ENCODE data around the gene HERC5. TPM values are rescaled to one million over a fixed set of nuclear protein-coding genes. Genes with fewer than 3 reads are reported as not detected.
"Not testable (repeated sequence)": the region's sequence is repeated elsewhere in the genome, so short reads cannot be mapped to it uniquely, and the experiment has no call there.

Gene HERC5
- total and polyA plus RNA-seq, 2 donors: 19.1 to 19.3 TPM

- no peaks in the 10 kb centered on the region for H3K4me1 ChIP-seq (ENCODE audit: control insufficient read depth in 2 of 2, insufficient read depth in 2 of 2, low read length in 2 of 2)
- WGBS: 95% methylated on average over 5 of the region's 5 CpGs
- no peak overlapping the region for H3K4me3 ChIP-seq (ENCODE audit: low read length in 2 of 2)
Measured at GRCh38 chr4:88443486-88443885, 13.4 kb upstream of the HERC5 start.

GRCh38 chr4:88445252-88445651, 11.7 kb upstream of the HERC5 start:
- H3K36me3 ChIP-seq (ENCODE audit: control insufficient read depth in 2 of 2, insufficient read depth in 2 of 2, low read length in 1 of 2): peaks cover 0 to 3% of the 10 kb centered on the region in 2 donors
- no peak overlapping the region for H3K4me3 ChIP-seq (ENCODE audit: low read length in 2 of 2)
- no peaks in the 10 kb centered on the region for H3K9me3 ChIP-seq (ENCODE audit: control insufficient read depth in 2 of 2, insufficient read depth in 1 of 2, low read length in 1 of 2)
- no peaks in the 10 kb centered on the region for H3K27me3 ChIP-seq (ENCODE audit: control insufficient read depth in 2 of 2, insufficient read depth in 1 of 2, low read length in 1 of 2)
- DNase-seq (ENCODE audit: low read depth in 6 of 9, low spot score in 9 of 9): no peak
- H3K27ac ChIP-seq (ENCODE audit: low read depth in 1 of 2, low read length in 1 of 2): no peak overlapping the region
- whole genome bisulfite sequencing: 96% methylated on average over 4 of the region's 4 CpGs
- no peaks in the 10 kb centered on the region for H3K4me1 ChIP-seq (ENCODE audit: control insufficient read depth in 2 of 2, insufficient read depth in 2 of 2, low read length in 2 of 2)

More at GRCh38 chr4:88443486-88443885, 13.4 kb upstream of the HERC5 start:
- no peak overlapping the region for H3K27ac ChIP-seq (ENCODE audit: low read depth in 1 of 2, low read length in 1 of 2)
- H3K9me3 ChIP-seq (ENCODE audit: control insufficient read depth in 2 of 2, insufficient read depth in 1 of 2, low read length in 1 of 2): no peaks in the 10 kb centered on the region
- no peak for DNase-seq (ENCODE audit: low read depth in 6 of 9, low spot score in 9 of 9)
- H3K27me3 ChIP-seq (ENCODE audit: control insufficient read depth in 2 of 2, insufficient read depth in 1 of 2, low read length in 1 of 2): no peaks in the 10 kb centered on the region
- H3K36me3 ChIP-seq (ENCODE audit: control insufficient read depth in 2 of 2, insufficient read depth in 2 of 2, low read length in 1 of 2): peaks cover 0 to 3% of the 10 kb centered on the region in 2 donors

GRCh38 chr4:88446124-88446523, 10.8 kb upstream of the HERC5 start:
- H3K27ac ChIP-seq (ENCODE audit: low read depth in 1 of 2, low read length in 1 of 2): no peak overlapping the region
- H3K4me1 ChIP-seq (ENCODE audit: control insufficient read depth in 2 of 2, insufficient read depth in 2 of 2, low read length in 2 of 2): no peaks in the 10 kb centered on the region
- no peak overlapping the region for H3K4me3 ChIP-seq (ENCODE audit: low read length in 2 of 2)
- H3K27me3 ChIP-seq (ENCODE audit: control insufficient read depth in 2 of 2, insufficient read depth in 1 of 2, low read length in 1 of 2): no peaks in the 10 kb centered on the region
- 96% methylated on average over 3 of the region's 3 CpGs for WGBS
- no peak for DNase-seq (ENCODE audit: low read depth in 6 of 9, low spot score in 9 of 9)
- H3K36me3 ChIP-seq (ENCODE audit: control insufficient read depth in 2 of 2, insufficient read depth in 2 of 2, low read length in 1 of 2): peaks cover 0 to 3% of the 10 kb centered on the region in 2 donors
- no peaks in the 10 kb centered on the region for H3K9me3 ChIP-seq (ENCODE audit: control insufficient read depth in 2 of 2, insufficient read depth in 1 of 2, low read length in 1 of 2)

- Histone ChIP-seq H3K4me1 (ENCODE audit: control insufficient read depth in 2 of 2, insufficient read depth in 2 of 2, low read length in 2 of 2) (no peaks in the 10 kb centered on the region), H3K4me3 (ENCODE audit: low read length in 2 of 2) (no peak overlapping the region), H3K9me3 (ENCODE audit: control insufficient read depth in 2 of 2, insufficient read depth in 1 of 2, low read length in 1 of 2) (no peaks in the 10 kb centered on the region), H3K27ac (ENCODE audit: low read depth in 1 of 2, low read length in 1 of 2) (no peak overlapping the region), H3K27me3 (ENCODE audit: control insufficient read depth in 2 of 2, insufficient read depth in 1 of 2, low read length in 1 of 2) (no peaks in the 10 kb centered on the region), H3K36me3 (ENCODE audit: control insufficient read depth in 2 of 2, insufficient read depth in 2 of 2, low read length in 1 of 2) (peaks cover 0 to 2% of the 10 kb centered on the region in 2 donors)
- no peak for DNase-seq (ENCODE audit: low read depth in 6 of 9, low spot score in 9 of 9)
- WGBS: 97% methylated on average over 5 of the region's 5 CpGs
Measured at GRCh38 chr4:88447371-88448095, 9.4 kb upstream of the HERC5 start.

- DNase-seq (ENCODE audit: low read depth in 6 of 9, low spot score in 9 of 9); H3K27me3 ChIP-seq (ENCODE audit: control insufficient read depth in 2 of 2, insufficient read depth in 1 of 2, low read length in 1 of 2); H3K27ac ChIP-seq (ENCODE audit: low read depth in 1 of 2, low read length in 1 of 2); H3K4me3 ChIP-seq (ENCODE audit: low read length in 2 of 2); H3K36me3 ChIP-seq (ENCODE audit: control insufficient read depth in 2 of 2, insufficient read depth in 2 of 2, low read length in 1 of 2); H3K9me3 ChIP-seq (ENCODE audit: control insufficient read depth in 2 of 2, insufficient read depth in 1 of 2, low read length in 1 of 2); H3K4me1 ChIP-seq (ENCODE audit: control insufficient read depth in 2 of 2, insufficient read depth in 2 of 2, low read length in 2 of 2): not testable (repeated sequence)
- WGBS: 97% methylated on average over 7 of the region's 7 CpGs
Measured at GRCh38 chr4:88448211-88448765, 8.6 kb upstream of the HERC5 start.

- H3K27me3 ChIP-seq (ENCODE audit: control insufficient read depth in 2 of 2, insufficient read depth in 1 of 2, low read length in 1 of 2): no peaks in the 10 kb centered on the region
- DNase-seq (ENCODE audit: low read depth in 6 of 9, low spot score in 9 of 9): no peak
- no peaks in the 10 kb centered on the region for H3K36me3 ChIP-seq (ENCODE audit: control insufficient read depth in 2 of 2, insufficient read depth in 2 of 2, low read length in 1 of 2)
- peaks cover 1 to 5% of the 10 kb centered on the region in 2 donors for H3K9me3 ChIP-seq (ENCODE audit: control insufficient read depth in 2 of 2, insufficient read depth in 1 of 2, low read length in 1 of 2)
- no peak overlapping the region for H3K4me3 ChIP-seq (ENCODE audit: low read length in 2 of 2)
- H3K27ac ChIP-seq (ENCODE audit: low read depth in 1 of 2, low read length in 1 of 2): no peak overlapping the region
- H3K4me1 ChIP-seq (ENCODE audit: control insufficient read depth in 2 of 2, insufficient read depth in 2 of 2, low read length in 2 of 2): no peaks in the 10 kb centered on the region
Measured at GRCh38 chr4:88448889-88449288, 8.0 kb upstream of the HERC5 start.

GRCh38 chr4:88449290-88449689, 7.6 kb upstream of the HERC5 start:
- no peaks in the 10 kb centered on the region for H3K4me1 ChIP-seq (ENCODE audit: control insufficient read depth in 2 of 2, insufficient read depth in 2 of 2, low read length in 2 of 2)
- H3K36me3 ChIP-seq (ENCODE audit: control insufficient read depth in 2 of 2, insufficient read depth in 2 of 2, low read length in 1 of 2): no peaks in the 10 kb centered on the region
- no peaks in the 10 kb centered on the region for H3K27me3 ChIP-seq (ENCODE audit: control insufficient read depth in 2 of 2, insufficient read depth in 1 of 2, low read length in 1 of 2)
- peaks cover 1 to 5% of the 10 kb centered on the region in 2 donors for H3K9me3 ChIP-seq (ENCODE audit: control insufficient read depth in 2 of 2, insufficient read depth in 1 of 2, low read length in 1 of 2)
- no peak overlapping the region for H3K27ac ChIP-seq (ENCODE audit: low read depth in 1 of 2, low read length in 1 of 2)
- DNase-seq (ENCODE audit: low read depth in 6 of 9, low spot score in 9 of 9): no peak
- no peak overlapping the region for H3K4me3 ChIP-seq (ENCODE audit: low read length in 2 of 2)

- Histone ChIP-seq H3K9me3 (ENCODE audit: control insufficient read depth in 2 of 2, insufficient read depth in 1 of 2, low read length in 1 of 2) (peaks cover 1 to 5% of the 10 kb centered on the region in 2 donors), H3K4me1 (ENCODE audit: control insufficient read depth in 2 of 2, insufficient read depth in 2 of 2, low read length in 2 of 2) (peaks cover 0 to 2% of the 10 kb centered on the region in 2 donors), H3K27ac (ENCODE audit: low read depth in 1 of 2, low read length in 1 of 2) (no peak overlapping the region), H3K36me3 (ENCODE audit: control insufficient read depth in 2 of 2, insufficient read depth in 2 of 2, low read length in 1 of 2) (no peaks in the 10 kb centered on the region), H3K27me3 (ENCODE audit: control insufficient read depth in 2 of 2, insufficient read depth in 1 of 2, low read length in 1 of 2) (no peaks in the 10 kb centered on the region), H3K4me3 (ENCODE audit: low read length in 2 of 2) (no peak overlapping the region)
- WGBS: 94% methylated on average over 2 of the region's 2 CpGs
- no peak for DNase-seq (ENCODE audit: low read depth in 6 of 9, low spot score in 9 of 9)
Measured at GRCh38 chr4:88451205-88451604, 5.7 kb upstream of the HERC5 start.

- WGBS: 97% methylated on average over 2 of the region's 2 CpGs
- Histone ChIP-seq H3K9me3 (ENCODE audit: control insufficient read depth in 2 of 2, insufficient read depth in 1 of 2, low read length in 1 of 2) (peaks cover 1 to 8% of the 10 kb centered on the region in 2 donors), H3K27me3 (ENCODE audit: control insufficient read depth in 2 of 2, insufficient read depth in 1 of 2, low read length in 1 of 2) (peaks cover 6 to 14% of the 10 kb centered on the region in 2 donors), H3K4me1 (ENCODE audit: control insufficient read depth in 2 of 2, insufficient read depth in 2 of 2, low read length in 2 of 2) (peaks cover 4 to 7% of the 10 kb centered on the region in 2 donors), H3K4me3 (ENCODE audit: low read length in 2 of 2) (no peak overlapping the region), H3K36me3 (ENCODE audit: control insufficient read depth in 2 of 2, insufficient read depth in 2 of 2, low read length in 1 of 2) (no peaks in the 10 kb centered on the region), H3K27ac (ENCODE audit: low read depth in 1 of 2, low read length in 1 of 2) (no peak overlapping the region)
- DNase-seq (ENCODE audit: low read depth in 6 of 9, low spot score in 9 of 9): no peak
Measured at GRCh38 chr4:88452912-88453311, 4.0 kb upstream of the HERC5 start.

Measured in thymus (tissue), 11 donors.